ENCODE data around the gene RAD51B.

- TF ChIP-seq CTCF (conservative IDR thresholded peaks at IDR 0.05) (no peak), ZFX (IDR thresholded peaks at IDR 0.05) (no peak)
Measured at GRCh38 chr14:67941456-67942018, 122.0 kb downstream of the RAD51B start.

Measured in C4-2B (cell line).